B cell (primary cell): Measurements from ENCODE around the gene LENG8. TPM values are rescaled to one million over a fixed set of nuclear protein-coding genes. Genes with fewer than 3 reads are reported as not detected.

Experiments
- ATAC-seq: fragments of 200-7000 bp; cut with Tn5 transposase; one replicate; pipeline ENCODE4 v1.10.0; 2021; ENCODE audit warnings: low read depth, mild to moderate bottlenecking, moderate number of reproducible peaks, moderate library complexity
- CTCF ChIA-PET: fragments of 350-600 bp; sonication (Branson Sonifier 250); formaldehyde crosslinking; loops from one replicate; lab custom pipeline; 2021; ENCODE audit warnings: antibody characterized with exemption, inconsistent platforms; lab: Charles Lee
- POLR2A ChIA-PET: fragments of 350-600 bp; sonication (Branson Sonifier 250); formaldehyde crosslinking; loops from one replicate; lab custom pipeline; 2021; ENCODE audit warnings: antibody characterized with exemption; lab: Charles Lee
- DNase-seq: peaks from one replicate; pipeline ENCODE4 v3.0.0; 2013
- H2AFZ ChIP-seq: 2 replicates; pipeline ENCODE4 v1.6.1; 2012; ENCODE audit warnings: mild to moderate bottlenecking, low read depth, low read length; ENCODE audit not compliant: insufficient read depth, poor library complexity, severe bottlenecking
- H3K27ac ChIP-seq, 2 donors: 1 replicate in 1 of 2; 2 replicates in 1 of 2; pipeline ENCODE4 v1.5.1; 2012 to 2013; ENCODE audit warnings: low read length in 2 of 2, mild to moderate bottlenecking in 2 of 2, moderate library complexity in 1 of 2
- H3K27me3 ChIP-seq, 4 experiments: fragments of 200-600 bp in 1 of 4; sonication (generic) in 1 of 4; replicated peaks in 1 of 4; 1 replicate in 2 of 4; 2 replicates in 2 of 4; pipeline versions ENCODE4 v1.6.1 to v1.7.0; 2013 to 2016; ENCODE audit warnings: low read length in 3 of 4, mild to moderate bottlenecking in 2 of 4, mixed read lengths in 1 of 4, moderate library complexity in 1 of 4; ENCODE audit not compliant: insufficient read depth in 4 of 4, control insufficient read depth in 3 of 4; ENCODE audit errors: control extremely low read depth in 1 of 4
- H3K36me3 ChIP-seq, 2 experiments: replicated peaks in 1 of 2; 1 replicate in 1 of 2; 2 replicates in 1 of 2; pipeline versions ENCODE4 v1.6.1 to v1.7.1; 2013; ENCODE audit warnings: low read length in 1 of 2; ENCODE audit not compliant: insufficient read depth in 2 of 2, control insufficient read depth in 1 of 2; ENCODE audit errors: control extremely low read depth in 1 of 2, extremely low read depth in 1 of 2
- H3K4me1 ChIP-seq, 2 donors: fragments of 200-600 bp in 1 of 2; sonication (generic) in 1 of 2; 1 replicate in 1 of 2; 2 replicates in 1 of 2; pipeline versions ENCODE4 v1.5.1 to v1.6.1; 2013 to 2017; ENCODE audit warnings: low read length in 2 of 2; ENCODE audit not compliant: control insufficient read depth in 2 of 2, insufficient read depth in 2 of 2
- H3K4me2 ChIP-seq: replicated peaks from 2 replicates; pipeline ENCODE3; 2012; ENCODE audit warnings: mild to moderate bottlenecking, low read depth, low read length; ENCODE audit not compliant: poor library complexity, severe bottlenecking
- H3K4me3 ChIP-seq, 5 experiments: fragments of 200-600 bp in 1 of 5; sonication (generic) in 1 of 5; 1 replicate in 3 of 5; 2 replicates in 2 of 5; pipeline versions ENCODE4 v1.5.1 to v1.7.0; 2011 to 2016; ENCODE audit warnings: low read length in 4 of 5, mild to moderate bottlenecking in 4 of 5, low read depth in 2 of 5, control low read depth in 1 of 5, moderate library complexity in 1 of 5; ENCODE audit not compliant: insufficient read depth in 1 of 5; ENCODE audit errors: control extremely low read depth in 1 of 5, extremely low read depth in 1 of 5
- H3K79me2 ChIP-seq: fragments of 200-600 bp; sonication (generic); one replicate; pipeline ENCODE4 v1.6.0; 2016; ENCODE audit warnings: low read length; ENCODE audit not compliant: control insufficient read depth, insufficient read depth
- H3K9ac ChIP-seq: fragments of 200-600 bp; sonication (generic); 2 replicates; pipeline ENCODE4 v1.6.1; 2017; ENCODE audit warnings: mild to moderate bottlenecking, low read length, moderate library complexity
- H3K9me3 ChIP-seq, 3 donors: one replicate each; pipeline versions ENCODE4 v1.6.1 to v1.7.1; 2013; ENCODE audit warnings: low read length in 2 of 3; ENCODE audit not compliant: control insufficient read depth in 2 of 3, insufficient read depth in 1 of 3; ENCODE audit errors: control extremely low read depth in 1 of 3
- H4K20me1 ChIP-seq: 2 replicates; pipeline ENCODE4 v1.6.0; 2012; ENCODE audit warnings: mild to moderate bottlenecking, low read length; ENCODE audit not compliant: insufficient read depth, control insufficient read depth, poor library complexity, severe bottlenecking
- H3K27ac Mint-ChIP-seq: one replicate; pipeline ENCODE4 v1.8.0; 2021; ENCODE audit warnings: mixed read lengths
- H3K27me3 Mint-ChIP-seq: one replicate; pipeline ENCODE4 v1.8.0; 2021; ENCODE audit warnings: mixed read lengths
- H3K4me1 Mint-ChIP-seq: one replicate; pipeline ENCODE4 v1.8.0; 2021; ENCODE audit warnings: mixed read lengths
- H3K4me3 Mint-ChIP-seq: one replicate; pipeline ENCODE4 v1.8.0; 2021; ENCODE audit warnings: mixed read lengths
- H3K9me3 Mint-ChIP-seq: one replicate; pipeline ENCODE4 v1.8.0; 2022; ENCODE audit warnings: mixed read lengths; ENCODE audit not compliant: insufficient read depth
- EZH2 ChIP-seq: IDR thresholded peaks from 2 replicates; pipeline ENCODE4 v1.6.1; 2012; ENCODE audit warnings: borderline replicate concordance, low read depth, mild to moderate bottlenecking, moderate library complexity, low read length; ENCODE audit not compliant: insufficient read depth, poor library complexity, severe bottlenecking
- WGBS: methylation state at CpG from one replicate; pipeline ENCODE4 v1.1.5; 2013; ENCODE audit warnings: missing lambda C conversion rate; ENCODE audit not compliant: insufficient coverage; 5-methylcytosine and 5-hydroxymethylcytosine counted together
- intact Hi-C: fragments of 100-400 bp; cut with micrococcal nuclease; formaldehyde crosslinking; loops from one replicate; pipeline ENCODE4 v1.10.0; 2022
- polyA plus RNA-seq: library from polyadenylated mRNA; depleted of rRNA; stranded (reverse); fragments of >200 nt; gene quantifications from 2 replicates; pipeline ENCODE4 v1.2.3, GENCODE V29; 2012
- total RNA-seq, 2 donors: library from RNA; stranded (reverse); fragments of 120-200 nt in 1 of 2; gene quantifications; 1 replicate in 1 of 2; 2 replicates in 1 of 2; pipeline versions ENCODE4 v1.2.3 to v1.2.4, GENCODE V29; 2013 to 2022
- TF ChIP-seq, protein P1 (sequence below): fragments of 200-600 bp; IDR thresholded peaks from one replicate; pipeline ENCODE4 v1.8.0; 2022; ENCODE audit warnings: antibody characterized with exemption, mild to moderate bottlenecking

The LENG8 gene
- total and polyA plus RNA-seq, 2 donors (not counting 1 experiment from before 2014, with no cell fraction given) = 687 to 753 TPM

- H3K4me1 ChIP-seq = peaks cover 9 to 13% of the 10 kb centered on the region in 2 donors
- no peak overlapping the region for H3K4me2 ChIP-seq
- H2AFZ ChIP-seq = no peak overlapping the region
- H3K9me3 Mint-ChIP-seq = no peaks in the 10 kb centered on the region
- ChIA-PET POLR2A (no interaction called here), CTCF (no interaction called here)
- no peak for ATAC-seq
- intact Hi-C loops = no loop called here
- 92% methylated on average over 7 of the region's 11 CpGs for WGBS
- H3K36me3 ChIP-seq = no peaks in the 10 kb centered on the region
- peaks cover 34% of the 10 kb centered on the region for H3K27me3 Mint-ChIP-seq
- DNase-seq = no peak
- H3K4me3 Mint-ChIP-seq = no peak overlapping the region
- H3K27me3 ChIP-seq = peaks cover 0 to 33% (median 11%) of the 10 kb centered on the region in 4 experiments
- no peak overlapping the region for H3K27ac Mint-ChIP-seq
- H3K4me1 Mint-ChIP-seq = peaks cover 11% of the 10 kb centered on the region
- H3K9me3 ChIP-seq = peaks cover 0 to 4% (median 0%) of the 10 kb centered on the region in 3 donors
- no peak overlapping the region for H3K9ac ChIP-seq
- H3K27ac ChIP-seq = no peak overlapping the region
- no peaks in the 10 kb centered on the region for H4K20me1 ChIP-seq
- no peaks in the 10 kb centered on the region for H3K79me2 ChIP-seq
- TF ChIP-seq EZH2 = no peak
- TF ChIP-seq, protein P1, sequence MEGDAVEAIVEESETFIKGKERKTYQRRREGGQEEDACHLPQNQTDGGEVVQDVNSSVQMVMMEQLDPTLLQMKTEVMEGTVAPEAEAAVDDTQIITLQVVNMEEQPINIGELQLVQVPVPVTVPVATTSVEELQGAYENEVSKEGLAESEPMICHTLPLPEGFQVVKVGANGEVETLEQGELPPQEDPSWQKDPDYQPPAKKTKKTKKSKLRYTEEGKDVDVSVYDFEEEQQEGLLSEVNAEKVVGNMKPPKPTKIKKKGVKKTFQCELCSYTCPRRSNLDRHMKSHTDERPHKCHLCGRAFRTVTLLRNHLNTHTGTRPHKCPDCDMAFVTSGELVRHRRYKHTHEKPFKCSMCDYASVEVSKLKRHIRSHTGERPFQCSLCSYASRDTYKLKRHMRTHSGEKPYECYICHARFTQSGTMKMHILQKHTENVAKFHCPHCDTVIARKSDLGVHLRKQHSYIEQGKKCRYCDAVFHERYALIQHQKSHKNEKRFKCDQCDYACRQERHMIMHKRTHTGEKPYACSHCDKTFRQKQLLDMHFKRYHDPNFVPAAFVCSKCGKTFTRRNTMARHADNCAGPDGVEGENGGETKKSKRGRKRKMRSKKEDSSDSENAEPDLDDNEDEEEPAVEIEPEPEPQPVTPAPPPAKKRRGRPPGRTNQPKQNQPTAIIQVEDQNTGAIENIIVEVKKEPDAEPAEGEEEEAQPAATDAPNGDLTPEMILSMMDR = no peak
- H3K4me3 ChIP-seq = no peak overlapping the region
Measured at GRCh38 chr19:54475706-54476105, 26.7 kb downstream of the LENG8 start.

- ChIA-PET POLR2A (interaction anchor here (0.7 kb wide), 1 partner anchor 489 kb away, joined by 7 read pairs; no protein-coding TSS in a partner anchor), CTCF (interaction anchor here (2.6 to 7.2 kb wide), 3 partner anchors 169 to 200 kb away, joined by 9 to 246 read pairs (median 41); no protein-coding TSS in a partner anchor)
- Mint-ChIP-seq H3K4me3 (no peak overlapping the region), H3K27ac (no peak overlapping the region), H3K4me1 (peaks cover 17% of the 10 kb centered on the region), H3K9me3 (no peaks in the 10 kb centered on the region), H3K27me3 (peaks cover 37% of the 10 kb centered on the region)
- peaks cover 10 to 15% of the 10 kb centered on the region in 2 donors for H3K4me1 ChIP-seq
- H3K4me3 ChIP-seq = no peak overlapping the region
- intact Hi-C loops = no loop called here
- no peak overlapping the region for H2AFZ ChIP-seq
- no peaks in the 10 kb centered on the region for H3K79me2 ChIP-seq
- no peaks in the 10 kb centered on the region for H3K9me3 ChIP-seq
- H3K9ac ChIP-seq = no peak overlapping the region
- 94% methylated on average over 2 of the region's 3 CpGs for WGBS
- ATAC-seq (no peak), DNase-seq (no peak)
- no peaks in the 10 kb centered on the region for H4K20me1 ChIP-seq
- H3K4me2 ChIP-seq = no peak overlapping the region
- no peak for TF ChIP-seq EZH2
- TF ChIP-seq, protein P1 = no peak
- peaks cover 0 to 29% (median 5%) of the 10 kb centered on the region in 4 experiments for H3K27me3 ChIP-seq
- H3K36me3 ChIP-seq = no peaks in the 10 kb centered on the region
- H3K27ac ChIP-seq = no peak overlapping the region
Measured at GRCh38 chr19:54477650-54478049, 28.7 kb downstream of the LENG8 start.
